HepG2 (cell line): ENCODE data around the gene ZNF33B. TPM values are rescaled to one million over a fixed set of nuclear protein-coding genes. Genes with fewer than 3 reads are reported as not detected.

Source experiments
- AHDC1 ChIP-seq: sonication (generic); formaldehyde crosslinking; IDR thresholded peaks from 2 replicates; pipeline ENCODE4 v1.5.1; 2020; ENCODE audit warnings: mild to moderate bottlenecking, missing genetic modification reagents, borderline replicate concordance
- ATM ChIP-seq: fragments of 450-650 bp; IDR thresholded peaks from 2 replicates; pipeline ENCODE4 v1.7.1; 2017; ENCODE audit warnings: mild to moderate bottlenecking, borderline replicate concordance
- CBX2 ChIP-seq, 2 experiments: fragments of 200-600 bp in 1 of 2; sonication (generic); formaldehyde crosslinking in 1 of 2; IDR thresholded peaks; 2 replicates each; pipeline versions ENCODE4 v1.7.0 to v1.8.1; 2018 to 2022; ENCODE audit warnings: low read depth in 2 of 2, low read length in 1 of 2, mild to moderate bottlenecking in 1 of 2, missing genetic modification reagents in 1 of 2
- DR1 ChIP-seq: sonication (generic); formaldehyde crosslinking; IDR thresholded peaks from 2 replicates; pipeline ENCODE4 v1.8.0; 2021; ENCODE audit warnings: mild to moderate bottlenecking, missing genetic modification reagents, inconsistent platforms
- GMEB2 ChIP-seq: IDR thresholded peaks from 2 replicates; pipeline ENCODE4 v1.6.1; 2016; ENCODE audit warnings: missing biosample characterization, missing genetic modification reagents, low read depth
- IKZF4 ChIP-seq: sonication (generic); formaldehyde crosslinking; IDR thresholded peaks from 2 replicates; pipeline ENCODE4 v1.5.1; 2020; ENCODE audit warnings: borderline replicate concordance, mild to moderate bottlenecking, low read depth, missing genetic modification reagents; ENCODE audit errors: not compliant biosample characterization
- MTF2 ChIP-seq: sonication (generic); formaldehyde crosslinking; IDR thresholded peaks from 2 replicates; pipeline ENCODE4 v1.5.0; 2020; ENCODE audit warnings: missing genetic modification reagents, borderline replicate concordance
- NFYB ChIP-seq: sonication (generic); formaldehyde crosslinking; IDR thresholded peaks from 2 replicates; pipeline ENCODE4 v1.4.0; 2020; ENCODE audit warnings: missing genetic modification reagents
- SMARCC2 ChIP-seq: fragments of 450-650 bp; IDR thresholded peaks from 2 replicates; pipeline ENCODE4 v1.6.1; 2017; ENCODE audit warnings: antibody characterized with exemption, mild to moderate bottlenecking
- TCF7 ChIP-seq: sonication (generic); IDR thresholded peaks from 2 replicates; pipeline ENCODE4 v1.6.1; 2016; ENCODE audit warnings: antibody characterized with exemption, low read depth
- ZNF124 ChIP-seq: sonication (generic); formaldehyde crosslinking; IDR thresholded peaks from 2 replicates; pipeline ENCODE4 v1.4.0; 2020; ENCODE audit warnings: missing genetic modification reagents
- ZNF260 ChIP-seq: sonication (generic); formaldehyde crosslinking; IDR thresholded peaks from 2 replicates; pipeline ENCODE4 v1.4.0; 2020; ENCODE audit warnings: missing genetic modification reagents, low read depth, mild to moderate bottlenecking, borderline replicate concordance
- ZNF281 ChIP-seq: sonication (generic); formaldehyde crosslinking; IDR thresholded peaks from 2 replicates; pipeline ENCODE4 v1.4.0; 2020; ENCODE audit warnings: missing genetic modification reagents, borderline replicate concordance
- ZNF3 ChIP-seq: IDR thresholded peaks from 2 replicates; pipeline ENCODE4 v1.7.0; 2017; ENCODE audit warnings: inconsistent platforms
- ZNF30 ChIP-seq: sonication (generic); formaldehyde crosslinking; IDR thresholded peaks from 2 replicates; pipeline ENCODE4 v1.5.0; 2020; ENCODE audit warnings: mild to moderate bottlenecking, missing genetic modification reagents
- ZNF549 ChIP-seq: sonication (generic); formaldehyde crosslinking; IDR thresholded peaks from 2 replicates; pipeline ENCODE4 v1.5.0; 2020; ENCODE audit warnings: missing genetic modification reagents
- polyA plus RNA-seq, 8 experiments: library from polyadenylated mRNA; depleted of rRNA in 3 of 8; stranded (reverse) in 7 of 8; unstranded in 1 of 8; fragments of >200 nt; fragmentation: Illumina TruSeq in 4 of 8; extraction: Trizol in 4 of 8; gene quantifications; 2 replicates each; pipeline versions ENCODE4 v1.2.1 to v1.2.3, GENCODE V29; 2011 to 2016; ENCODE audit warnings: low read depth in 4 of 8, missing spikeins in 1 of 8, mixed read lengths in 1 of 8; ENCODE audit not compliant: insufficient read depth in 1 of 8
- total RNA-seq, 5 experiments: library from RNA; depleted of rRNA; stranded (reverse); fragments of >200 nt; fragmentation: Illumina TruSeq; extraction: Trizol; gene quantifications; 2 replicates each; pipeline ENCODE4 v1.2.3, GENCODE V29; 2016; ENCODE audit warnings: low read depth in 1 of 5

ZNF33B gene
- total and polyA plus RNA-seq, 2 of the 13 experiments (the other 11 are each of a cell fraction or from before 2014, with no cell fraction given): 18.4 to 23.5 TPM

- TF ChIP-seq AHDC1 (CRISPR knock-in tag): peak; percentile 80; the same call in 1 of the 2 replicates
- no peak for TF ChIP-seq IKZF4
- no peak for TF ChIP-seq ZNF549 (CRISPR knock-in tag)
- TF ChIP-seq ZNF3 (CRISPR knock-in tag): no peak
- no peak for TF ChIP-seq ZNF30
- TF ChIP-seq ATM: no peak
- no peak for TF ChIP-seq ZNF260 (CRISPR knock-in tag)
- peak; percentile 48 for TF ChIP-seq TCF7
- no peak for TF ChIP-seq NFYB (CRISPR knock-in tag)
- TF ChIP-seq DR1 (CRISPR knock-in tag): no peak
- TF ChIP-seq ZNF124: no peak
- TF ChIP-seq MTF2: no peak
- TF ChIP-seq ZNF281: no peak
- TF ChIP-seq GMEB2 (CRISPR knock-in tag): no peak
- TF ChIP-seq SMARCC2: no peak
- no peak for TF ChIP-seq CBX2 (IDR thresholded peaks at IDR 0.05; ENCODE audit: low read depth, low read length)
- no peak for TF ChIP-seq CBX2 (CRISPR knock-in tag; IDR thresholded peaks at IDR 0.05; ENCODE audit: low read depth)
Measured at GRCh38 chr10:42543840-42544372, 94.5 kb downstream of the ZNF33B start (continued).
